Left ventricle myocardium inferior (tissue), 1 donor: ENCODE measurements around the gene CRIM1. TPM values are rescaled to one million over a fixed set of nuclear protein-coding genes. Genes with fewer than 3 reads are reported as not detected.

Experiments
- DNase-seq: peaks from one replicate; pipeline ENCODE4 v3.0.0-alpha.2; 2020
- H3K27ac ChIP-seq: fragments of 200-600 bp; replicated peaks from 2 replicates; pipeline ENCODE4 v1.8.0; 2021
- H3K27me3 ChIP-seq: fragments of 200-600 bp; 2 replicates; pipeline ENCODE4 v1.8.0; 2021; ENCODE audit warnings: low read depth
- H3K36me3 ChIP-seq: fragments of 200-600 bp; 2 replicates; pipeline ENCODE4 v1.8.0; 2021
- H3K4me1 ChIP-seq: fragments of 200-600 bp; 2 replicates; pipeline ENCODE4 v1.8.0; 2021
- H3K4me3 ChIP-seq: fragments of 200-600 bp; 2 replicates; pipeline ENCODE4 v1.8.0; 2021; ENCODE audit warnings: mild to moderate bottlenecking, moderate library complexity
- H3K9me3 ChIP-seq: fragments of 200-600 bp; replicated peaks from 2 replicates; pipeline ENCODE4 v1.8.0; 2021
- intact Hi-C: fragments of 100-400 bp; cut with micrococcal nuclease; formaldehyde crosslinking; loops from one replicate; pipeline ENCODE4 v1.11.0; 2022
- total RNA-seq: library from RNA; stranded (reverse); fragmentation: NEBNext Ultra II Directional; extraction: Animal tissue kit (Norgen Biotek cat#: 25700); gene quantifications from one replicate; pipeline ENCODE4 v1.2.1, GENCODE V29; 2021
- TF ChIP-seq, protein P1 (sequence below): fragments of 200-600 bp; IDR thresholded peaks from 2 replicates; pipeline ENCODE4 v1.8.0; 2021; ENCODE audit warnings: antibody characterized with exemption, mild to moderate bottlenecking, borderline replicate concordance
- donor health status: DM: no; HTN: yes; CAD: no; lungs with severe emphysema.

Gene CRIM1
- total RNA-seq, 1 donor from 2014 or later, result 45.6 TPM

DNA sequence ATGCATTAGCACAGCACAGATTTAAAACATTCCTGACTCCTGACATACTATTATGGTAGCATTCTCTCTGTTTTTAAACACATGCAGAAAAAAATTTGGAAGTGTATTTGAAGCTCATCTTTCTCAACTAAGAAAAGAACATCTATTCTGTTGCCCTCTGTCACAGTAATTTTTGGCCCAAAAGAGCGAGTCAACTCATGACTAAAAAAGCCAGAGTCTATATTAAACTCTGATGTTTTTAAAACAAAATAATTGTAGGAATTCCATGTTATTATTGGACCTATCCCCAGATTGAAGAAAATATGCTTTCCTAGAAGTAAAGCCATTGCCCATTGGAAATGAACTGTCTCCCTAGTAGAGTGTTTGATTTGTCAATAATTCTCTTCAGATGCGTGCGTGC is 96.7 kb downstream of the CRIM1 start:
- TF ChIP-seq, protein P1, sequence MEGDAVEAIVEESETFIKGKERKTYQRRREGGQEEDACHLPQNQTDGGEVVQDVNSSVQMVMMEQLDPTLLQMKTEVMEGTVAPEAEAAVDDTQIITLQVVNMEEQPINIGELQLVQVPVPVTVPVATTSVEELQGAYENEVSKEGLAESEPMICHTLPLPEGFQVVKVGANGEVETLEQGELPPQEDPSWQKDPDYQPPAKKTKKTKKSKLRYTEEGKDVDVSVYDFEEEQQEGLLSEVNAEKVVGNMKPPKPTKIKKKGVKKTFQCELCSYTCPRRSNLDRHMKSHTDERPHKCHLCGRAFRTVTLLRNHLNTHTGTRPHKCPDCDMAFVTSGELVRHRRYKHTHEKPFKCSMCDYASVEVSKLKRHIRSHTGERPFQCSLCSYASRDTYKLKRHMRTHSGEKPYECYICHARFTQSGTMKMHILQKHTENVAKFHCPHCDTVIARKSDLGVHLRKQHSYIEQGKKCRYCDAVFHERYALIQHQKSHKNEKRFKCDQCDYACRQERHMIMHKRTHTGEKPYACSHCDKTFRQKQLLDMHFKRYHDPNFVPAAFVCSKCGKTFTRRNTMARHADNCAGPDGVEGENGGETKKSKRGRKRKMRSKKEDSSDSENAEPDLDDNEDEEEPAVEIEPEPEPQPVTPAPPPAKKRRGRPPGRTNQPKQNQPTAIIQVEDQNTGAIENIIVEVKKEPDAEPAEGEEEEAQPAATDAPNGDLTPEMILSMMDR, result no peak
- Histone ChIP-seq H3K9me3 (no peaks in the 10 kb centered on the region), H3K36me3 (peaks cover 13% of the 10 kb centered on the region), H3K27me3 (no peaks in the 10 kb centered on the region), H3K4me1 (peaks cover 73% of the 10 kb centered on the region), H3K27ac (peak overlapping the region; percentile 43), H3K4me3 (no peak overlapping the region)
- intact Hi-C loops, result no loop called here
- DNase-seq, result no peak

- H3K36me3 ChIP-seq, result peaks cover 3% of the 10 kb centered on the region
- H3K27me3 ChIP-seq, result no peaks in the 10 kb centered on the region
- no peaks in the 10 kb centered on the region for H3K9me3 ChIP-seq
- no peak for DNase-seq
- no peak overlapping the region for H3K27ac ChIP-seq
- TF ChIP-seq, protein P1, result no peak
- intact Hi-C loops, result no loop called here
- no peak overlapping the region for H3K4me3 ChIP-seq
- peaks cover 85% of the 10 kb centered on the region for H3K4me1 ChIP-seq
These were observed 98.1 kb downstream of the CRIM1 start for GRCh38 chr2:36453652-36454051.

DNA sequence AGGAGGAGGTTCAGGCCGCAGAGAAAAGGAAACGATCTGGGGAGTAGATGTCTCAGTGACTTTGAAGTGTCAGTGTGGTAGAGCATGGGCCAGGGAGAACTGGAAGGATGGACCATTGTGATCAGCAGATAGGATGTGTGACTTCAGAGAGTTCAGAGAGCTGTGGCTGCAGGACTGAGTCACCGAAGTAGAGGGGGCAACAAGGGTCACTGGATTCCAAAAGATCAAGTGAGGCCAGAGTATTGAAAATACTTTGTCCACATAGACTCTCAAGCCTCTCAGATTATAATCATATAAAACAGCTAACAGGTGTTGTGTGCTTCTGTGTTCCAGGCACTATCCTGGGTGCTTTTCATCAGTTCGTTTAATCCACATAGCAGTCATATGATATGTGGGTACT is 99.4 kb downstream of the CRIM1 start:
- no peaks in the 10 kb centered on the region for H3K9me3 ChIP-seq
- peaks cover 81% of the 10 kb centered on the region for H3K4me1 ChIP-seq
- no peak overlapping the region for H3K4me3 ChIP-seq
- no peaks in the 10 kb centered on the region for H3K36me3 ChIP-seq
- DNase-seq, result no peak
- intact Hi-C loops, result no loop called here
- no peaks in the 10 kb centered on the region for H3K27me3 ChIP-seq
- TF ChIP-seq, protein P1, result no peak
- H3K27ac ChIP-seq, result peak overlapping the region; percentile 81

DNA sequence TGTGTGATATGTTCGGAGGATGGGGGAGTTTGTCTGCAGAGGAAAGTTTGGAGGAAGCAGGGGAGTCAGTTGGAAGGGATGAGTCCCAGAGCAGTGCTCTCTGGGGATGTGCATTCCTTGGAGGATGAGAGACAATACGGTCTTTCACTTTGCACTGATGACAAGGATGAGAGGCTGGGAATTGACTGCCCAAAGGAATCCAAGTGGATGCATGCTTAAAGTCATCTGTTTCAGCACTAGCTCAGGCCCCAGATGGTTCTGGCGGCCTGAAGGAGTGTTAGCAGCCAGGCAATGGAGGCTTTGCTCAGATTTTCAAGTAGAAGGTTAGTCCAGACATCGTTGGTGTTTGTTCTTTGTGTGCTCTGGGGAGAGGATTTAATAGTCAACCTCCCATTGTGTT is 100.2 kb downstream of the CRIM1 start:
- TF ChIP-seq, protein P1, result no peak
- H3K4me1 ChIP-seq, result peaks cover 81% of the 10 kb centered on the region
- intact Hi-C loops, result no loop called here
- H3K36me3 ChIP-seq, result no peaks in the 10 kb centered on the region
- no peak for DNase-seq
- H3K9me3 ChIP-seq, result no peaks in the 10 kb centered on the region
- no peaks in the 10 kb centered on the region for H3K27me3 ChIP-seq
- H3K4me3 ChIP-seq, result peak overlapping the region; percentile 28
- H3K27ac ChIP-seq, result peak overlapping the region; percentile 81

DNA sequence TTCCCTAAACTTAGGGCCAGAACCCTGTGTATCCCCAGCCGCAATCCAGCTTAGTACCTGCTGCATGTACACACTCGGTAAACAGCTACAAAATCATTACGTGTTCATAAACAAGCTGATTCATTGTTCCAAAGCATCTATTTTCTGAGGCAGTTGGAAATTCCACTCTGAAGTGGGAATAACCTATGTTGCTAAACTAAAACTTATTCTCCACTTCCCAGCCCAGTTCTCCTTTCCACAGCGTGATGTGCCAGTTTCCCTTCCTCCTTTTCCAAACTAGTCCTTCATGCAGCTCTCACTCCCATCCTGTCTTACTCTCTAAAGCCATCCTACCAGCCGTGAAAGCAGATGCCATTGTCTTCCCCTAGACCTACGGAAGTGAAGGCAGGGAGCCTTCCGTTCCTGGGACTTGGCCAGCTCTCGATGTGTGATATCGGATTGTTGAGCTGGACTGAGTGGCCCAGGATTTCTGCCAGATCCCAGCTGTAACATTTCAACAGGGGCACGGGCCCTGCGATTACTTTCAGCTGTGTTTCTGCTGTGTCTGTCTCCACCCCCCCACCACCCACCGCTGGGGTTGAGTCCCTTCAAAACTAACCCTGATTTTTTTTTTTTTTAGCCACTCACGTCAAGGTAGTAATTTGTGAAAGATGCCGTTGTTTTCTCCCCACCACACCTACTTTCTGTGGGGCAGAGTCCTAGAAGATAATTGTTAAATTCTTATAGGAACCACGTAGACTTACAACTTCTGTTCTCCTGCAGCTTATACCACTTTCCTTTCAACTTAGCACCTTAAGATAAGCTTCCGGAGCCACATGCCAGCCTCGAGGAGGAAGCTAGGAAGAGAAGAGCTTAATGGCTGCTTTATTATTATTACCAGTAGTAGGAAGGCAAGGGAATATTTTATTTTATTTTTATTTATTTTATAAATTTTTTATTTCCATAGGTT is 100.9 kb downstream of the CRIM1 start:
- intact Hi-C loops, result no loop called here
- peak overlapping the region; percentile 81 for H3K27ac ChIP-seq
- no peaks in the 10 kb centered on the region for H3K9me3 ChIP-seq
- no peaks in the 10 kb centered on the region for H3K36me3 ChIP-seq
- no peaks in the 10 kb centered on the region for H3K27me3 ChIP-seq
- DNase-seq, result peak; percentile 84
- TF ChIP-seq, protein P1, result no peak
- peak overlapping the region; percentile 28 for H3K4me3 ChIP-seq
- peaks cover 81% of the 10 kb centered on the region for H3K4me1 ChIP-seq
